Stimulated activated CD4-positive, alpha-beta T cell treated with anti-CD3 and anti-CD28 coated beads, Interleukin-4, amount 100 ng/mL, for 48 hours (primary cell): ENCODE data around the gene ALOXE3.

Source experiments
- DNase-seq, 2 donors: peaks; one replicate each; pipeline ENCODE4 v3.0.0-alpha.2; 2020; ENCODE audit warnings: low read depth in 2 of 2

ALOXE3 gene

DNA sequence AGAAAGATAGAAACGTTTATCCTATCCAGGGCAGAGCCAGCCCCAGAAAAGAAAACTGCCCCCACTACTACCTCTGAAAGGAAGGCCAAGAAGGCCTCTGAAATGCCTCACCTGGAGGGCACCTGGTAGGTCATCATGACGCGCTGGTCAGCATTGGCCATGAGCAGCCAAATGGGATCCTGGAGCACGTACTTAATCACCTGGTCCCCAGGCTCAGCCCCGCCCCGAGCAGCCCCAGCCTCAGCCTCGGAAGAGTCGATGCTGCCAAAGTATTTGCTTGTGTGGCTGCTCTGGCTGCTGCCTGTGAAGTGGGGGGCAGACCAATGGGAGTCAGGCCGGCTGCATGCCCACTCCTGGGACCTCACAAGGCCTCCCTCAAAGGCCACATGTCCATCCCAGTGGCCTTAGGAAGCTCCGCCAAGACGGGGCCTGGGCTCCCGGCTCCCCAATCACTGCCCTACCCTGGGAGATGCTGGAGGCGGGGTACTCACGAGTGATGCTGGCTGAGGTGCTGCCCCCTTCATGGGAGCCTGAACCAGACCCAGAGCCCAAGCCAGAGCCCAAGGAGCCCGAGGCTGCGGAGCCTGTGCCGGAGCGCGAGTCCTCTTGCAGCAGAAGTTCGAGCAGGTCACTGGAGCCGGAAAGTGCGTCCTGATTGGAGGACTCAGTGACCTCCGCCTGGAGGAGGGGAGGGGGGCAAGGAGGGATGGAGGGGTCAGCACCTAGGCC lies 24.0 kb upstream of the ALOXE3 start:
- no peak for DNase-seq

DNA sequence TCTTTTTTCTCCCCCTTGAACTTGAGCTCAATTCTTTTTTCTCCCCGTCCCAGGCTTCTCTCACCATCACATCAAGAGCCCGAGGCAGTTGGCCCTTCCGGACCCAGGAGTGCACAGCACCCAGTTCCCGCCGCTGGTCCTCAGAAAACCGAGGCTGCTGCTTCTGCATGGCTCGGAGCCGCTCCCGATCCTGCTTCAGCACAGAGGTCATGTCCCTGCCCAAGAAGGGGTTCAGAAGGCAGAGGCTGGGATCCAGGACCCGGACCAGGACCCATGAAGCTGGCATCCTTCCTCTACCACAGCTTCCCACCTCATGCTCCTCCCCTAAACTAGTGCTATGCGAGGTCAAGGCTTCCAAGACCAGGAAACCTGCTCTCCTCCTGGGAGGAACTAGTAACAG lies 23.4 kb upstream of the ALOXE3 start:
- DNase-seq, result no peak

DNA sequence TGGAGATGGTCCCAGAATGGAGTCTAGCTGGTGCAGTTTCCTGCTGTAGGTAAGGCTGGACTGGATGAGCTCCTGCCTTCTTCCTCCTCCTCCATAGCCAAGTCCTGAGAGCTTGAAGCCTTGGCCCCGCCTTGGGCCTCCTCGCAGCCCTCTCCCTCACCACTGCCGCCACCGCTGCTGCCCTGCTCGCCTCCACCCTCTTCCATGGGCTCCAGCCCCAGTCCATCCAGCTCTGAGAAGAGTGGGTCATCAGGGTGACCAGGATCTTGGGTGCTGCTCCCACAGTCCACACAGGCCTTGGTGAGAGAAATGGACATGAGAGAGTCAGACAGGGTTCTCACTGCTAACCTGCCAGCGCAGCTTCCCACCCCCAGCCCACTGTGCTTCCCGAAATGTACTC lies 22.7 kb upstream of the ALOXE3 start:
- no peak for DNase-seq

GRCh38 chr17:8140065-8141029 lies 22.0 kb upstream of the ALOXE3 start:
- DNase-seq, result no peak

DNA sequence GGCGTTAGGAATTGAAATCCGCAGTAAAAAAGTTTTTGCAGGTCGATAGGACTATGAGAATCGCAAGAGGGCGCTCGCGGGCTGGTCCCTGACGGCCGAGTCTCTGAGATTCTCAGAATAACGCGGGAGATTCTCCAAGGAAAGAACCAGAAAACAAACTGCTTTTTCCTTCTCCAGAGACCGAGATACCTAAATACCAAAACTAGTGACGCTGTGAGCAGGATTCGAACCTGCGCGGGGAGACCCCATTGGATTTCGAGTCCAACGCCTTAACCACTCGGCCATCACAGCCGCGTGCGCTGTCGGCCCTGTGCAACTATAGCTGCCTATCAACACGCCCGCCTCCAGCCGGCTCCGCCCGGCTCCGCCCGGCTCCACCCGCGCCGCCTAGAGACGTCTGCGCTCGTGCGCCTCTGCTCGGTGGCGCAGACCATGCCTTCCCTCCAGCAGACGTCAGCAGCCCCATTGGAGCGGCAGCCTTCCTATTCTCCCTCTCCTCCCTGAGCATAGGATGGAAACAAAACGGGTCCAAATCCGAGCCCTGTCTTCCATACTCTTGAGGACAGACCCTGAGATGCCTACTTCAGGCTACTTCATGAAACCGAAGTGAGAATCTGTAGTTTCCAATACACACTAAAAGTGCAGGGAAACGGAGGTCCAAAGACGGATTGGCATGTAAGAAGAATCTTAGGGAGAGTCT lies 20.5 kb upstream of the ALOXE3 start:
- DNase-seq, result peak; percentile 93 to 99

DNA sequence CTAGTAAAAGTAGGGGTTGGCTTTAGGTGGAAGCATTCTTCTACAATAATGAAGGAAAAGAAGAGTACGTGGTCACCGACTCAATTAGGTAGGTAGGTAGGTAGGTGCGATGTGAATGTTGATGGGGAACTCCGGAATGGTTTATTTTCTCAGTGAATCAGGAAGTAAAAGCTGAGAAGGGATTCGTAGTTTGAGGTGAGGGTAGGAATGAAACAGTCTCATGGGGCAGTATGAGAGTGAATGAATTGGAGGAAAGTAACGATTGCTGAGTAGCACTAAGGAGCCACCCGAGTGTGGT lies 20.0 kb upstream of the ALOXE3 start:
- no peak for DNase-seq

DNA sequence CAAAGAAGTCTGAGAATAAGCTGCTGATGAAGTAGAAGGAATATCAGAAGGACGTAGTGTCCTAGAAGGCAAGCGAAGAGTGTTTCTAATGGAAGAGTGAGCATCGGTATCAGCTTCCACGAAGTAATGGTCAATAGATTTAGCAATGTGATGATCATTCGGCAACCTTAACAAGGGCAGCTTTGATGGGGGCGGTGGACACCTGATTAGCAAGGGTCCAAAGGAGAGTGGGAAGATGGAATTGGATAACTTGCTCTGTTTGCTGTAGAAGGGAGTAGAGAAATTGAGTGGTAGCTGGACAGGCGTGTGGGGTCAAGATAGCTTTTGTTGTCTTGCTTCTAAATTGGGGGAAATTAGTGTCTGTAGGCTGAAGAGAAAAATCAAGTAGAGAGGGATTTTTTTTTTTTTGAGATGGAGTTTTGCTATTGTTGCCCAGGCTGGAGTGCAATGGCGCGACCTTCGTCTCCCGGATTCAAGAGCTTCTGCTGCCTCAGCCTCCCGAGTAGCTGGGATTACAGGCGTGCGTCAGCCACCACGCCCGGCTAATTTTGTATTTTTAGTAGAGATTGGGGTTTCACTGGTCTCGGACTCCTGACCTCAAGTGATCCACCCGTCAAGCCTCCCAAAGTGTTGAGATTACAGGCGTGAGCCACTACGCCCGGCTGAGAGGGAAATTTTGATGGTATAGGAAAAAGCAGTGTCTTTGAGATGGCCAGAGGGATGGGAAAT lies 19.5 kb upstream of the ALOXE3 start:
- DNase-seq, result no peak

GRCh38 chr17:8133941-8134340 lies 15.6 kb upstream of the ALOXE3 start:
- DNase-seq, result no peak

- DNase-seq, result no peak
Measured at GRCh38 chr17:8133399-8133798, 15.1 kb upstream of the ALOXE3 start.

GRCh38 chr17:8131844-8132441 lies 13.6 kb upstream of the ALOXE3 start:
- DNase-seq, result no peak

- DNase-seq, result no peak
Measured at GRCh38 chr17:8128125-8128784, 9.9 kb upstream of the ALOXE3 start.

DNA sequence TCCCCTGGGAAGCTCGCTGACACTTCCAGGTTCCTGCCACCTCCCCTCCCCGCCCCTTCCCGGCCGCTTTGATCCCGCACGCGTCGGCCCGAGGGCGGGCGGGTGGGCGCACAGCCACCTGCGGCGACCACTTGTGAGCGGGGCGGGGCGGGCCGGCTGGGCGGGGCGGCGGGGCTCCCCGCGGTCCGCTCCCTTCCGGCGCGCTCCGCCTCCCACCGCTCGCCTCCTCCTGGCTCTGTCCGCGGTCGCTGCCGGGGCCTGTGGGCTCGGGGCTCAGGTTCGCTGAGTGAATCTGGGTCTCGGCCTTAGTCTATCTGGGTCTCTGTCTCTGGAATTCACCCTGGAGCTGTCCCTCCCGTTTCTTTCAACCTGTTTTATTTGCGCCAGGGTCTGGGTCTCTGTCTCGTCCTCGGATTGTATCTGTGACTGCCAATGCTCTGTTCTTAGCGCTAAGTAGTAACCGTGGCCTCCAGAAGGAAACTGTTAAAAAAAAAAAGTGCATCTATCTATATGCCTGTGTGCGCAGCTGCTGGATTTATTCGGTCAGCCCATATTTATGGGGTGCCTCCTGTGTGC lies 8.3 kb upstream of the ALOXE3 start:
- DNase-seq, result peak in 1 of 2 donors; percentile 44

DNA sequence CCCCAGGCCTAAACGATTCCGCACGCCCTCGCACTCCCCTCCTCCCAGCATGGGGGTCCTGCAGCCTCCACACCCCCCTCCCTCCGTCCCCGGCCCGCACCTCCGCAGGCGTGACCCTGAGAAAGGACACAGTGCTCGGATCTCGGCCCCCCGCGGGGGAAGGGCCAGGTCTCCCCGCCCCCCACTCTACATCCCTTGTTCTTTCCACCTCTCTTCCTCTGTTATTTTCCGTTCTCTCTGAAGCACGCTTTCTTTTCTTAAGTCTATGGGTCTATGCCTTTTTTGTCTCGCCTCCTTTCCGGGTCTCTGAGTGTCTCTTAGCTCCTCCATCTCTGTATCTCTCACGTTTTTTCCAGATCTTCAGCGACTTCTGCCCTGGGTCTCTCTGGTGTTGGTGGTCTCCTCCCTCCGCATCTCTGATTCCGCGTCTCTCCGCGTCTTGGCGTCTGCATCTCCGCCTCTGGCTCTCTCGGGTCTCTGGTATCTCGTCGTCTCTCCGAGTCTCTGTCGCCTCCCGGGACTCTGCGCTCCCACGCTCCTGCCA lies 7.7 kb upstream of the ALOXE3 start:
- no peak for DNase-seq

- peak; percentile 80 to 95 for DNase-seq
Measured at GRCh38 chr17:8125154-8125946, 7.0 kb upstream of the ALOXE3 start.

- DNase-seq, result no peak
Measured at GRCh38 chr17:8124350-8125153, 6.2 kb upstream of the ALOXE3 start.

DNA sequence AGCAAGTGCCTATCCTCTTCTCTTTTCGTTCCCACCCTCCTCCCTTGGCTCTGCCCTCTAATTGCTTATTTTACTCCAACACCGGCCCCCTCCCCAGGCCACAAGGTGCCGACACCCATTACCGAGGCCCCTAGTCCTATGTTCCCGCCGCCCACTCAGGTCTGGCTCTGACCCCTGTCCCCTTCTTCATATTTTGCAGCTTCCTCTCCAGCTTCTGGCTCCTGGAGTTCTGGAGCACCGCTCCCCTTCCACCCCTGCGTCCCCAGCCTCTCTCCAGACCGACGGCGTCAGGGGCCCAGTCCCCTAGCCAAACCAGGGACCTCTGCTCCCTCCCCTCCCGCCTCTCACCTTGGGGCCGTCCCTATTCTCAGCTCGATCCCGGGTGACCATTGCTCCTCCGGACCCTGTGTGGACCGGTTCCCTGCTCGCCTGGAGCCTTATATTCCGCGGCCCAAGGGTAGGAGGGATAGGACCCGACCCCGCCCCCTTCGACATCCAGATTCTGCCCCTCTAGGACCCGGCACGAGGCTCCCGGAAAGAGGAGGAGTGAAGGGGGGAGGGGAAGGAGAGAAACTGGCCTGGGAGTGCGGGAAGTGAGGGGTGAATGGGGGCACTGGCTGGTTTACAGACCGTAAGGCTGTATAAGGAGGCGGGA lies 5.5 kb upstream of the ALOXE3 start, which contains the start of gene HES7:
HES7 (minus strand) TSS at position 412 of the 655 bp plus-strand sequence; CDS start at position 390, 22 bp downstream.
- no peak for DNase-seq

DNA sequence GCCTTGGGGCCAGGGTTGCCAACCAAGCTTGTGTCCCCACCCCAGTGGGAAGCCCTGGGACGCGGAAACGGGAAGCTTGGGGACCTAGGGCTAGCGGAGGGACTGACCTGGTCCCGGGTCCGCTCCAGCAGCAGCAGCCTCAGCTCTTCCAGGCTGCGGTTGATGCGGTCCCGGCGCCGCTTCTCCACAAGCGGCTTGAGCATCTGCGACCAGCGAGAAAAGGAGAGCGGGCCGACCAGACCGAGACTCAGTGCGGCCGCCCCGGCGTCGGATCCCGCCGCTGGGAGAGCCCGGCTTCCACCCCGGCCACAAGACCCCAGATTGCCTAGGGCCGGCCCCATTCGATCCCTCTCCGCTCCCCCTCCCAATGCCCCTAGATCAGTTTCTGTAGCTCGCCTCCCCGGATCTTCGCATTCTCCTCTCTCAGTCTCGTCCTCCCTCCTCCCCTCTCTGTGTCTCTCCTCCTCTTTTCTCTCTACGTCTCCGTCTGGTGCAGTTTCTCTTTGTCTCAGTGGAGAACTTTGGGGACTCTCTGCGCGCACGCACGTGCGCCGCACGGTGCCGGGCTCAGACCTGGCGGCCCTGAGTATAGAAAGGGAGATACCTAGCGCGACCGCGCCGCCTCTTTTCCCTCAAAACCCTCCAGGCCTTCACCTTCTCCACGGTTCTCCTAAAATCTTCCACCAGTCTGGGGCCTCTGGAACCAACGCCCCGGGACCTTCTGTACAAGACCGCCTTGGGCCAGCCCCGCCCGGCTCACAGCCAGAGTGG lies 4.8 kb upstream of the ALOXE3 start:
- DNase-seq, result peak in 1 of 2 donors; percentile 35
